Jurkat, Clone E6-1 (cell line): ENCODE results near the gene RPS18.
"Not testable (repeated sequence)": the region's sequence is repeated elsewhere in the genome, so short reads cannot be mapped to it uniquely, and the experiment has no call there.

Experiments used
- DNase-seq: peaks from one replicate; pipeline ENCODE4 v3.0.0-alpha.2; 2011; ENCODE audit warnings: low read depth, low spot score
- H3K4me3 ChIP-seq: 2 replicates; pipeline ENCODE4 v1.5.1; 2011; ENCODE audit warnings: mild to moderate bottlenecking, low read length, control low read depth, moderate library complexity

The RPS18 gene

GRCh38 chr6:33264015-33264414 is 7.9 kb upstream of the RPS18 start:
- no peak overlapping the region for H3K4me3 ChIP-seq
- DNase-seq: no peak

GRCh38 chr6:33271117-33271467 is 783 bp upstream of the RPS18 start:
- peak overlapping the region; percentile 81 for H3K4me3 ChIP-seq
- no peak for DNase-seq

- H3K4me3 ChIP-seq: peak overlapping the region; percentile 81
- DNase-seq: no peak
Measured at GRCh38 chr6:33272275-33273128, 627 bp downstream of the RPS18 start.

GRCh38 chr6:33273129-33273923 is 1.5 kb downstream of the RPS18 start:
- H3K4me3 ChIP-seq: peak overlapping the region; percentile 81
- DNase-seq: no peak

- no peak for DNase-seq
- no peak overlapping the region; the same call in 1 of the 2 replicates for H3K4me3 ChIP-seq
Measured at GRCh38 chr6:33273924-33274902, 2.3 kb downstream of the RPS18 start.

- not testable (repeated sequence) for DNase-seq
- H3K4me3 ChIP-seq: peak overlapping the region; percentile 60
Measured at GRCh38 chr6:33275795-33276580, 4.1 kb downstream of the RPS18 start.

GRCh38 chr6:33276581-33276863 is 4.6 kb downstream of the RPS18 start:
- H3K4me3 ChIP-seq: peak overlapping the region; percentile 60
- no peak for DNase-seq

GRCh38 chr6:33276864-33277662 is 5.2 kb downstream of the RPS18 start, which contains the start of gene B3GALT4:
TSS of gene B3GALT4 (plus strand) at chr6:33277123. CDS start at chr6:33277420, 297 bp downstream.
- DNase-seq: peak; percentile 44
- H3K4me3 ChIP-seq: peak within 1 kb of the TSS; percentile 60

GRCh38 chr6:33277663-33278391 is 6.0 kb downstream of the RPS18 start:
- no peak for DNase-seq
- H3K4me3 ChIP-seq: peak overlapping the region; percentile 60

GRCh38 chr6:33278392-33278741 is 6.5 kb downstream of the RPS18 start:
- no peak overlapping the region for H3K4me3 ChIP-seq
- no peak for DNase-seq

- H3K4me3 ChIP-seq: no peak overlapping the region
- no peak for DNase-seq
Measured at GRCh38 chr6:33278810-33279209, 6.9 kb downstream of the RPS18 start.

- no peak for DNase-seq
- H3K4me3 ChIP-seq: no peak overlapping the region
Measured at GRCh38 chr6:33279257-33279695, 7.4 kb downstream of the RPS18 start.

- H3K4me3 ChIP-seq: no peak overlapping the region
- peak; percentile 45 for DNase-seq
Measured at GRCh38 chr6:33279971-33280511, 8.2 kb downstream of the RPS18 start.

GRCh38 chr6:33280539-33280938 is 8.7 kb downstream of the RPS18 start:
- no peak for DNase-seq

GRCh38 chr6:33285214-33285613 is 13.3 kb downstream of the RPS18 start:
- DNase-seq, H3K4me3 ChIP-seq: not testable (repeated sequence)

More at GRCh38 chr6:33280539-33280938, 8.7 kb downstream of the RPS18 start:
- no peak overlapping the region for H3K4me3 ChIP-seq

GRCh38 chr6:33286946-33287914 is 15.4 kb downstream of the RPS18 start:
- H3K4me3 ChIP-seq: no peak overlapping the region
- DNase-seq: no peak
